GM12801 (cell line): Measurements from ENCODE around the gene ZNF782.

ENCODE experiments used
- CTCF ChIP-seq: IDR thresholded peaks from one replicate; pipeline ENCODE4 v1.5.1; 2011; ENCODE audit warnings: control low read depth; ENCODE audit not compliant: insufficient read length; ENCODE audit errors: extremely low read depth

The ZNF782 gene

GRCh38 chr9:96858670-96859069 is 4.4 kb upstream of the ZNF782 start:
- TF ChIP-seq CTCF: no peak

GRCh38 chr9:96858018-96858573 is 3.8 kb upstream of the ZNF782 start:
- no peak for TF ChIP-seq CTCF

- no peak for TF ChIP-seq CTCF
Measured at GRCh38 chr9:96856363-96857286, 2.3 kb upstream of the ZNF782 start.

- TF ChIP-seq CTCF: no peak
Measured at GRCh38 chr9:96854651-96855273, 448 bp upstream of the ZNF782 start.

- TF ChIP-seq CTCF: no peak
Measured at GRCh38 chr9:96852676-96853075, 1.6 kb downstream of the ZNF782 start.

- no peak for TF ChIP-seq CTCF
Measured at GRCh38 chr9:96844040-96844439, 10.3 kb downstream of the ZNF782 start.

GRCh38 chr9:96818533-96818932 is 35.8 kb downstream of the ZNF782 start:
- no peak for TF ChIP-seq CTCF
